HG02571 (cell line): Measurements from ENCODE around the gene IL4R.
"Not testable (repeated sequence)": the region's sequence is repeated elsewhere in the genome, so short reads cannot be mapped to it uniquely, and the experiment has no call there.

Experiments
- ATAC-seq: cut with Tn5 transposase; IDR thresholded peaks from one replicate; pipeline ENCODE4 v1.9.1; 2021; ENCODE audit warnings: mild to moderate bottlenecking, moderate library complexity; ENCODE audit not compliant: unreplicated experiment

IL4R gene

GRCh38 chr16:27401768-27402568, 88.2 kb downstream of the IL4R start, which contains the start of gene IL21R:
Gene IL21R (plus strand): TSS chr16:27402174. CDS start chr16:27430072, 27,898 bp downstream.
- peak; percentile 47 for ATAC-seq

GRCh38 chr16:27402569-27402963, 88.8 kb downstream of the IL4R start:
- no peak for ATAC-seq

GRCh38 chr16:27402964-27403600, 89.3 kb downstream of the IL4R start:
- ATAC-seq: no peak

GRCh38 chr16:27403601-27403992, 89.8 kb downstream of the IL4R start:
- ATAC-seq: no peak

GRCh38 chr16:27404163-27404823, 90.5 kb downstream of the IL4R start:
- ATAC-seq: no peak

GRCh38 chr16:27405546-27406451, 92.0 kb downstream of the IL4R start:
- no peak for ATAC-seq

GRCh38 chr16:27406511-27407128, 92.8 kb downstream of the IL4R start:
- no peak for ATAC-seq

GRCh38 chr16:27407133-27407532, 93.4 kb downstream of the IL4R start:
- ATAC-seq: no peak

- ATAC-seq: peak; percentile 33
Observed at GRCh38 chr16:27408012-27408601, 94.3 kb downstream of the IL4R start.

- ATAC-seq: no peak
Observed at GRCh38 chr16:27408602-27409031, 94.8 kb downstream of the IL4R start.

- not testable (repeated sequence) for ATAC-seq
Observed at GRCh38 chr16:27409958-27410357, 96.2 kb downstream of the IL4R start.

- no peak for ATAC-seq
Observed at GRCh38 chr16:27410761-27411160, 97.0 kb downstream of the IL4R start.

GRCh38 chr16:27413956-27414355, 100.2 kb downstream of the IL4R start:
- no peak for ATAC-seq
